OCI-LY7 (cell line): ENCODE measurements around the gene LZTFL1. TPM values are rescaled to one million over a fixed set of nuclear protein-coding genes. Genes with fewer than 3 reads are reported as not detected.

Experiments
- BruUV-seq: library from RNA; stranded (reverse); fragments of 400-500 nt; replicated peaks from 2 replicates; lab custom pipeline; 2021; lab: Mats Ljungman, UMichigan
- CTCF ChIA-PET: fragments of 300-600 bp; sonication (Branson Sonifier 250); formaldehyde crosslinking; loops from one replicate; lab custom pipeline; 2022; ENCODE audit warnings: antibody characterized with exemption; ENCODE audit not compliant: unreplicated experiment; lab: Charles Lee
- POLR2A ChIA-PET: fragments of 300-600 bp; sonication (Branson Sonifier 250); formaldehyde crosslinking; loops from one replicate; lab custom pipeline; 2022; ENCODE audit warnings: antibody characterized with exemption; lab: Charles Lee
- DNase-seq: peaks from one replicate; pipeline ENCODE4 v3.0.0-alpha.2; 2015; ENCODE audit warnings: low spot score
- H2AFZ ChIP-seq: fragments of 200-600 bp; sonication (generic), shearing (Covaris generic); 2 replicates; pipeline ENCODE4 v1.6.1; 2014; ENCODE audit warnings: mild to moderate bottlenecking, antibody characterized with exemption, low read length, moderate library complexity
- H3K27ac ChIP-seq: fragments of 200-600 bp; sonication (generic); 2 replicates; pipeline ENCODE4 v1.5.1; 2014; ENCODE audit warnings: mixed run types, low read depth, mild to moderate bottlenecking, moderate library complexity, low read length, inconsistent platforms; ENCODE audit not compliant: poor library complexity, severe bottlenecking
- H3K36me3 ChIP-seq: fragments of 200-600 bp; sonication (generic); 2 replicates; pipeline ENCODE4 v1.6.1; 2014; ENCODE audit warnings: mild to moderate bottlenecking, antibody characterized with exemption, low read length, moderate library complexity, mixed read lengths; ENCODE audit not compliant: insufficient read depth
- H3K4me1 ChIP-seq: fragments of 200-600 bp; sonication (generic); 2 replicates; pipeline ENCODE4 v1.5.1; 2014; ENCODE audit warnings: mild to moderate bottlenecking, low read length; ENCODE audit not compliant: insufficient read depth, poor library complexity, severe bottlenecking
- H3K4me2 ChIP-seq: fragments of 200-600 bp; sonication (generic); 2 replicates; pipeline ENCODE4 v1.6.1; 2014; ENCODE audit warnings: mild to moderate bottlenecking, low read length
- H3K4me3 ChIP-seq: fragments of 200-600 bp; sonication (generic); 2 replicates; pipeline ENCODE4 v1.5.1; 2014; ENCODE audit warnings: mild to moderate bottlenecking, low read depth, low read length; ENCODE audit not compliant: poor library complexity, severe bottlenecking
- H3K79me2 ChIP-seq: fragments of 200-600 bp; sonication (generic); 2 replicates; pipeline ENCODE4 v1.6.1; 2016; ENCODE audit warnings: low read depth, mild to moderate bottlenecking, low read length, moderate library complexity, mixed read lengths; ENCODE audit not compliant: insufficient read depth
- H3K9me2 ChIP-seq: fragments of 200-600 bp; sonication (generic); 2 replicates; pipeline ENCODE4 v1.6.1; 2016; ENCODE audit warnings: mild to moderate bottlenecking, low read length, mixed read lengths; ENCODE audit not compliant: insufficient read depth
- H3K9me3 ChIP-seq: fragments of 200-600 bp; sonication (generic); 2 replicates; pipeline ENCODE4 v1.6.1; 2014; ENCODE audit warnings: mild to moderate bottlenecking, mixed run types, low read length, mixed read lengths
- H4K20me1 ChIP-seq: fragments of 200-600 bp; sonication (generic); 2 replicates; pipeline ENCODE4 v1.6.1; 2014; ENCODE audit warnings: mild to moderate bottlenecking, antibody characterized with exemption, low read length, moderate library complexity, mixed read lengths; ENCODE audit not compliant: insufficient read depth
- CTCF ChIP-seq: fragments of 200-600 bp; sonication (generic); conservative IDR thresholded peaks from 2 replicates; pipeline ENCODE4 v1.5.1; 2014; ENCODE audit warnings: mild to moderate bottlenecking, antibody characterized with exemption, low read length, moderate library complexity, mixed read lengths
- EZH2phosphoT487 ChIP-seq: fragments of 200-600 bp; sonication (generic); IDR thresholded peaks from 2 replicates; pipeline ENCODE4 v1.6.1; 2018; ENCODE audit warnings: low read depth, borderline replicate concordance, mild to moderate bottlenecking, mixed run types, antibody characterized with exemption, low read length, moderate library complexity, mixed read lengths
- intact Hi-C: fragments of 100-400 bp; cut with micrococcal nuclease; formaldehyde crosslinking; loops from one replicate; pipeline ENCODE4 v1.10.0; 2022; ENCODE audit not compliant: unreplicated experiment
- total RNA-seq, 2 experiments: library from RNA; depleted of rRNA in 1 of 2; stranded (reverse); fragments of >200 nt in 1 of 2; shearing (Covaris generic) in 1 of 2; gene quantifications; 2 replicates each; pipeline ENCODE4 v1.2.3, GENCODE V29; 2014 to 2022

Gene LZTFL1
- total RNA-seq, 2 experiments from 2014 or later = 3.2 to 8.7 TPM

- no peaks in the 10 kb centered on the region for H3K9me2 ChIP-seq
- ChIA-PET POLR2A (no interaction called here), CTCF (no interaction called here)
- no peak overlapping the region for H2AFZ ChIP-seq
- H4K20me1 ChIP-seq = no peaks in the 10 kb centered on the region
- no peaks in the 10 kb centered on the region for H3K79me2 ChIP-seq
- TF ChIP-seq EZH2phosphoT487 (no peak), CTCF (no peak)
- H3K4me3 ChIP-seq = no peak overlapping the region
- no peak overlapping the region for H3K27ac ChIP-seq
- DNase-seq = no peak
- no peak overlapping the region for H3K4me2 ChIP-seq
- no peaks in the 10 kb centered on the region for H3K36me3 ChIP-seq
- no TSS peak for BruUV-seq
- H3K4me1 ChIP-seq = no peaks in the 10 kb centered on the region
- intact Hi-C loops = no loop called here
- H3K9me3 ChIP-seq = no peaks in the 10 kb centered on the region
Measured at GRCh38 chr3:45776611-45777010, 65.3 kb downstream of the LZTFL1 start.

- no peak for TF ChIP-seq EZH2phosphoT487
- TF ChIP-seq CTCF = no peak
- CTCF ChIA-PET = no interaction called here
- Histone ChIP-seq H3K79me2 (no peaks in the 10 kb centered on the region), H3K4me1 (no peaks in the 10 kb centered on the region), H3K27ac (no peak overlapping the region), H3K9me3 (no peaks in the 10 kb centered on the region), H3K4me3 (no peak overlapping the region), H3K36me3 (no peaks in the 10 kb centered on the region), H4K20me1 (no peaks in the 10 kb centered on the region), H3K4me2 (no peak overlapping the region), H3K9me2 (no peaks in the 10 kb centered on the region), H2AFZ (no peak overlapping the region)
- no peak for DNase-seq
- BruUV-seq = no TSS peak
- intact Hi-C loops = no loop called here
- POLR2A ChIA-PET = no interaction called here
Measured at GRCh38 chr3:45776301-45776595, 65.7 kb downstream of the LZTFL1 start.

- Histone ChIP-seq H3K36me3 (no peaks in the 10 kb centered on the region), H3K9me3 (no peaks in the 10 kb centered on the region), H2AFZ (no peak overlapping the region), H4K20me1 (no peaks in the 10 kb centered on the region), H3K4me1 (no peaks in the 10 kb centered on the region), H3K4me2 (no peak overlapping the region), H3K9me2 (no peaks in the 10 kb centered on the region), H3K4me3 (no peak overlapping the region), H3K79me2 (no peaks in the 10 kb centered on the region), H3K27ac (no peak overlapping the region)
- ChIA-PET CTCF (no interaction called here), POLR2A (no interaction called here)
- intact Hi-C loops = no loop called here
- no peak for DNase-seq
- BruUV-seq = no TSS peak
- TF ChIP-seq CTCF = no peak
- TF ChIP-seq EZH2phosphoT487 = no peak
Measured at GRCh38 chr3:45775571-45776300, 66.2 kb downstream of the LZTFL1 start.
